ENCODE data around the gene LRP10.

The LRP10 gene

GRCh38 chr14:22839159-22839779 lies 32.3 kb upstream of the LRP10 start:
- peak; percentile 65 to 71 for DNase-seq (ENCODE audit: low read depth in 2 of 2)
- TF ChIP-seq CTCF (IDR thresholded peaks at IDR 0.05; ENCODE audit: low read depth, low read length) = no peak
- H3K4me3 ChIP-seq (replicated peaks in 1 of 2; ENCODE audit: low read depth in 2 of 2, low read length in 2 of 2) = peak overlapping the region; percentile 91 to 94

- no peak overlapping the region for H3K4me3 ChIP-seq (replicated peaks in 1 of 2; ENCODE audit: low read depth in 2 of 2, low read length in 2 of 2)
- no peak for TF ChIP-seq CTCF (IDR thresholded peaks at IDR 0.05; ENCODE audit: low read depth, low read length)
Observed at GRCh38 chr14:22841311-22841710, 30.2 kb upstream of the LRP10 start.

GRCh38 chr14:22841769-22842168 lies 29.8 kb upstream of the LRP10 start:
- no peak for DNase-seq (ENCODE audit: low read depth in 2 of 2)
- TF ChIP-seq CTCF (IDR thresholded peaks at IDR 0.05; ENCODE audit: low read depth, low read length) = no peak
- no peak overlapping the region for H3K4me3 ChIP-seq (replicated peaks in 1 of 2; ENCODE audit: low read depth in 2 of 2, low read length in 2 of 2)

More at GRCh38 chr14:22841311-22841710, 30.2 kb upstream of the LRP10 start:
- DNase-seq (ENCODE audit: low read depth in 2 of 2) = no peak

DNA sequence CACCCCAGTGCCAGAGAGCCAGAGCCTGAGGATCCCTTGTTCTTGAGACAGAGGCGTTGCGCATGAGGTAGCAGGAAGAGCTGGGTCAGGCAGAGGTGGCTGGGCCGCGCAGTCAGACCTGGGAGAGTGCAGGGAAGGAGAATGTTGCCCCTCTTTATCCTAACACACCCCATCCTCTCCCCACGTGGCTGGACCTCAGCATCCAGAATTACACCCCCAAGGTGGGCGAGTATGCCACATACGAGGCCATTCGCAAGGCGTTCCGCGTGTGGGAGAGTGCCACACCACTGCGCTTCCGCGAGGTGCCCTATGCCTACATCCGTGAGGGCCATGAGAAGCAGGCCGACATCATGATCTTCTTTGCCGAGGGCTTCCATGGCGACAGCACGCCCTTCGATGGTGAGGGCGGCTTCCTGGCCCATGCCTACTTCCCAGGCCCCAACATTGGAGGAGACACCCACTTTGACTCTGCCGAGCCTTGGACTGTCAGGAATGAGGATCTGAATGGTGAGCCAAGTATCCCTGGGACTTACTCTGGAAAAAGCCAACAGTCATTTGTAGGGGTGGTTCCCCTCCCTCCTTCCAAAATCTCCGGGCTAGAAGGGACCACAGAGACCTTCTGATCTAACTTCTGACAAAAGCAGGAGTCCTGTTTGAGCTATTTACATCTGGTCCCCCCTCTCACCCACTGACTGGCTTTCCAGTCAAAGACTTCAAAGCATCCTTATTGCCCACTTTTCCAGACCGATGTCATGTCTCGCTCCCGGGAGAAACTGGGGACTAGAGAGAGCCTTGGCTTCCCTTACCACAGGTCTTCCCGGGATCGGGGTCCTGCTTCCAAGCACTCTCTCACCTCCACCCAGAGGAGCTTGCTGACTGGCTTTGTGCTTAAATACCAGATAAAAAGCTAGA lies 29.1 kb upstream of the LRP10 start:
- no peak for DNase-seq (ENCODE audit: low read depth in 2 of 2)
- H3K4me3 ChIP-seq (replicated peaks in 1 of 2; ENCODE audit: low read depth in 2 of 2, low read length in 2 of 2) = no peak overlapping the region
- no peak for TF ChIP-seq CTCF (IDR thresholded peaks at IDR 0.05; ENCODE audit: low read depth, low read length)

GRCh38 chr14:22843123-22843925 lies 28.2 kb upstream of the LRP10 start:
- DNase-seq (ENCODE audit: low read depth in 2 of 2) = no peak
- no peak overlapping the region for H3K4me3 ChIP-seq (replicated peaks in 1 of 2; ENCODE audit: low read depth in 2 of 2, low read length in 2 of 2)
- no peak for TF ChIP-seq CTCF (IDR thresholded peaks at IDR 0.05; ENCODE audit: low read depth, low read length)

DNA sequence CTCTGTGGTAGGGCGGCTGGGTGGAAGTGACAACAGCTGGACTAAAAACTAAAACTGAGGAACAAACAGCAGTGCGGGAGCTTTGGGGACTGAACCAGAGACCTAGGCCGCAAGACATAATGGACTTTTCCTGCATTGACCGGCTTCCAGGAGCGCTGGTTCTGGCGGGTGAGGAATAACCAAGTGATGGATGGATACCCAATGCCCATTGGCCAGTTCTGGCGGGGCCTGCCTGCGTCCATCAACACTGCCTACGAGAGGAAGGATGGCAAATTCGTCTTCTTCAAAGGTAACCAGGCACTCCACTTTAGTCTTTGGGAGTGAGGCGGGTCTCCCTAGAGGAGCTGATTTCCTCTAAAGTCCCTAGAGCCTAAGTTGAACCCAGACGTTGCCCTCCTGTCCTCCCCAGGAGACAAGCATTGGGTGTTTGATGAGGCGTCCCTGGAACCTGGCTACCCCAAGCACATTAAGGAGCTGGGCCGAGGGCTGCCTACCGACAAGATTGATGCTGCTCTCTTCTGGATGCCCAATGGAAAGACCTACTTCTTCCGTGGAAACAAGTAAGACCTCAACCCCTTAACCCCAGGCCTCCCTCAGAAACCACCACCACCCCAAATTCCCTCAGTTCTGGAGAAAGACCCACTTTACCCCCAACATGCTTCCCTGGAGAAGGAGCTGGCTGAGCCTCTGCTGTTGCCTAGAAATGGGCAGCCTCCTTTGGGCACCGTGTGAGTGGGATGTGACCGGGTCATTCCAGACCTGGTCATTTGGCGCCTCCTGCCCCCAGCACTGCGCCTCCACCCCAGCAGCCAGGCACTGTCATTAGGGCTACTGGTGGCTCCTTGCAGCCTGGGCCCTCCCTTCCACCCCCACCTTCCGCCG lies 27.1 kb upstream of the LRP10 start:
- no peak for TF ChIP-seq CTCF (IDR thresholded peaks at IDR 0.05; ENCODE audit: low read depth, low read length)
- no peak for DNase-seq (ENCODE audit: low read depth in 2 of 2)
- H3K4me3 ChIP-seq (replicated peaks in 1 of 2; ENCODE audit: low read depth in 2 of 2, low read length in 2 of 2) = no peak overlapping the region

Measured in cardiac fibroblast (primary cell).